Aorta (tissue), 5 donors: ENCODE data around the gene GCNT3. TPM values are rescaled to one million over a fixed set of nuclear protein-coding genes. Genes with fewer than 3 reads are reported as not detected.

Experiments
- ATAC-seq: fragments of 200-7000 bp; cut with Tn5 transposase; one replicate; pipeline ENCODE4 v1.9.1; 2022; ENCODE audit warnings: moderate library complexity; ENCODE audit not compliant: low FRiP score
- DNase-seq, 2 donors: peaks; one replicate each; pipeline ENCODE4 v3.0.0-alpha.2; 2020
- H3K27ac ChIP-seq, 2 donors: one replicate each; pipeline ENCODE4 v1.5.1; 2013; ENCODE audit warnings: low read length in 2 of 2, mild to moderate bottlenecking in 2 of 2, moderate library complexity in 2 of 2, control low read depth in 1 of 2, inconsistent platforms in 1 of 2, low read depth in 1 of 2
- H3K27me3 ChIP-seq, 2 donors: one replicate each; pipeline ENCODE4 v1.6.1; 2013; ENCODE audit warnings: control low read depth in 1 of 2, low read length in 1 of 2, mild to moderate bottlenecking in 1 of 2, moderate library complexity in 1 of 2; ENCODE audit not compliant: insufficient read depth in 2 of 2, control insufficient read depth in 1 of 2
- H3K36me3 ChIP-seq, 2 donors: one replicate each; pipeline ENCODE4 v1.6.1; 2013; ENCODE audit warnings: control low read depth in 1 of 2, low read length in 1 of 2, mild to moderate bottlenecking in 1 of 2; ENCODE audit not compliant: insufficient read depth in 2 of 2, control insufficient read depth in 1 of 2
- H3K4me1 ChIP-seq, 2 donors: one replicate each; pipeline ENCODE4 v1.6.1; 2013; ENCODE audit warnings: low read length in 2 of 2, control low read depth in 1 of 2, mild to moderate bottlenecking in 1 of 2, moderate library complexity in 1 of 2; ENCODE audit not compliant: insufficient read depth in 2 of 2, control insufficient read depth in 1 of 2
- H3K4me3 ChIP-seq, 2 donors: one replicate each; pipeline ENCODE4 v1.5.1; 2013; ENCODE audit warnings: low read length in 2 of 2, control low read depth in 1 of 2, mild to moderate bottlenecking in 1 of 2
- H3K9me3 ChIP-seq: one replicate; pipeline ENCODE4 v1.6.1; 2013; ENCODE audit warnings: mild to moderate bottlenecking, low read length; ENCODE audit not compliant: control insufficient read depth
- WGBS, 2 donors: extraction: QIAGEN DNeasy Blood & Tissue Kit; methylation state at CpG; one replicate each; pipeline ENCODE4 v1.1.7; 2013; 5-methylcytosine and 5-hydroxymethylcytosine counted together
- intact Hi-C, 2 donors: fragments of 100-400 bp; cut with DNase I; formaldehyde crosslinking; loops; one replicate each; pipeline versions ENCODE4 v1.14.2 to v1.15.0; 2022
- polyA plus RNA-seq, 2 donors: library from polyadenylated mRNA; stranded (reverse); fragments of 200-250 nt; gene quantifications; one replicate each; pipeline ENCODE4 v1.2.3, GENCODE V29; 2013
- total RNA-seq, 2 donors: library from RNA; stranded (reverse); fragmentation: NEBNext Ultra II Directional; extraction: Animal tissue kit (Norgen Biotek cat#: 25700); gene quantifications; one replicate each; pipeline ENCODE4 v1.2.1, GENCODE V29; 2021
- donor health status: healthy with polysubstance abuse.
- donor health status: Bipolar disorder and iron deficiency.
- donor health status: DM: no; HTN: no; CAD: no.
- donor health status: DM: no; HTN: no; CAD: no.
- donor health status: DM: yes; HTN: yes; CAD: no.

GCNT3 gene
- total and polyA plus RNA-seq, 4 donors: 0.51 to 10.5 TPM; not detected in 2

DNA sequence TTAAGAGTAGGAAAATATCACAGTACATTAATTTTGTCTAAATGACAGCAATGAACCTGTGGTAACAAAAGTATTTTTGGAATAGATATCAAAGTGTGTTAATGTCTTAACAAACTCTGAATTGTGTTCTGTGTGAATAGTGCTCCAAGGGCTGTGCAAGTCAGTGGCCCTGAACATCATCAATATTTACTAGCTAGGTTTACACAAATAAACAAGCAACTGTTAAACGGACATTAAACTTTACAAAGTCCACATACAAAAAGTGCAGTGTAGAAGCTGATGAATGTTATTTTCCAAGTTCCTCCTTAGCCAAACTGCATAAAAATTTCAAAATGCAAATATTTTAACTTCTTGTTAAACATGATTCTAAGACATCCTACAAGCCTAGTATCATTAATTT lies 47.8 kb downstream of the GCNT3 start:
- 33 to 35% methylated on average over 1 of the region's 1 CpG for WGBS, 2 donors
- DNase-seq (no peak), ATAC-seq (no peak)
- Histone ChIP-seq H3K4me3 (no peak overlapping the region), H3K4me1 (peaks cover 2 to 12% of the 10 kb centered on the region in 2 donors), H3K27me3 (no peaks in the 10 kb centered on the region), H3K9me3 (no peaks in the 10 kb centered on the region), H3K27ac (no peak overlapping the region), H3K36me3 (no peaks in the 10 kb centered on the region)
- intact Hi-C loops: no loop called here

DNA sequence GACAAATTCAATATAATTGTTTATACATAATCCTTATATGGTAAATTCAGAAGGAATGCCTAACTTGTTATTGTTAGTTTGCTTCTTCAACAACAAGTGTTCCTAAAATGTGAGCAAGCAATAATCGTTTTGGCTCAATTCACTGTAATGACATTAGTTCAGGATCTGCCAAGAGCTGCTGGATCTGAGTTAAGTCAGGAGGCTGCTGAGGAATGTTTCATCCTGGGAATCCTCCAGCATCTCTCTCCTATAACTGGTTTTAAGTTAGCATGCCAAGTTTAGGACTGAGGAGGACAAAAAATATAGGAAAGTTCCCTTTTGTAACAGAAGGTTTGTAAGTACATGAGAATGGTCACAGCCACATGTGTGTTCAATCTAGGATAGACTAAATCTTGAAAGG lies 50.7 kb downstream of the GCNT3 start:
- no peaks in the 10 kb centered on the region for H3K27me3 ChIP-seq
- no peak overlapping the region for H3K27ac ChIP-seq
- DNase-seq: no peak
- 52 to 70% methylated on average over 1 of the region's 1 CpG for WGBS, 2 donors
- no peaks in the 10 kb centered on the region for H3K36me3 ChIP-seq
- ATAC-seq: no peak
- H3K9me3 ChIP-seq: no peaks in the 10 kb centered on the region
- peaks cover 0 to 3% of the 10 kb centered on the region in 2 donors for H3K4me1 ChIP-seq
- intact Hi-C loops: no loop called here
- no peak overlapping the region for H3K4me3 ChIP-seq

DNA sequence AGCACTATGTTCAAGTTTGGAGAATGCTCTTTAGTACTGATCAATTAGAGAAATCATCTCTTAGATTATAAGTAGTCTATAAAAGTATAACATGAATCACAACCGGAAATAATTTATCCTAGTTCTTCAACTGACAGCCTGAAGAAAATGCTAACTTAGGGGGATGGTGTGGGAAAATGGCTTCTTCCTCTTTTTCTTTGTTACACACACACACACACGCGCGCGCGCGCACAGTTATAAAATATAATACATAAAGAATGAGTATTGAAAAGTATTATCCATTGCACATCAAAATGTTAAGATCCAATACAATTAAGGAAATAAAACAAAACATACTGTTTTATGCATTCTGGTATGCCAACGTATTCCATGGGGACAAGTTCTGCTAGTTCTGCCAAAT lies 57.0 kb downstream of the GCNT3 start:
- peaks cover 7 to 8% of the 10 kb centered on the region in 2 donors for H3K36me3 ChIP-seq
- H3K9me3 ChIP-seq: no peaks in the 10 kb centered on the region
- no peaks in the 10 kb centered on the region for H3K27me3 ChIP-seq
- no peak overlapping the region for H3K27ac ChIP-seq
- no peak for DNase-seq
- H3K4me3 ChIP-seq: no peak overlapping the region
- 79 to 81% methylated on average over 8 of the region's 8 CpGs for WGBS, 2 donors
- no peaks in the 10 kb centered on the region for H3K4me1 ChIP-seq
- no peak for ATAC-seq
- intact Hi-C loops: no loop called here

Other genes starting within 250 kb of the GCNT3 start
- 100 to 1,000 TPM; 163 to 225 TPM for gene MYO1E, start 238.9 kb upstream of the GCNT3 start, total RNA-seq
- 10 to 100 TPM; 44.6 to 47.3 TPM for gene MYO1E, start 238.9 kb upstream of the GCNT3 start, polyA plus RNA-seq
- 1 to 10 TPM in 1 of 2 donors, under 1 TPM in 1; 0.97 to 1.2 TPM for gene FAM81A, start 173.6 kb upstream of the GCNT3 start, total RNA-seq
- gene FAM81A, start 173.6 kb upstream of the GCNT3 start, polyA plus RNA-seq: under 1 TPM; 0.88 to 0.92 TPM
- gene GTF2A2, start 45.7 kb downstream of the GCNT3 start, total RNA-seq: 10 to 100 TPM; 63.5 to 79.3 TPM
- 10 to 100 TPM; 59.1 to 71.3 TPM for gene GTF2A2, start 45.7 kb downstream of the GCNT3 start, polyA plus RNA-seq
- 10 to 100 TPM; 85.8 to 90.5 TPM for gene BNIP2, start 77.5 kb downstream of the GCNT3 start, total RNA-seq
- 10 to 100 TPM; 33.0 to 47.7 TPM for gene BNIP2, start 77.5 kb downstream of the GCNT3 start, polyA plus RNA-seq